Measurements from ENCODE around the gene XIRP1. TPM values are rescaled to one million over a fixed set of nuclear protein-coding genes. Genes with fewer than 3 reads are reported as not detected.
A peak's percentile ranks its signal among the peaks of the same experiment; 100 is the strongest.

The XIRP1 gene
- total RNA-seq, 2 donors from 2014 or later = not detected

DNA sequence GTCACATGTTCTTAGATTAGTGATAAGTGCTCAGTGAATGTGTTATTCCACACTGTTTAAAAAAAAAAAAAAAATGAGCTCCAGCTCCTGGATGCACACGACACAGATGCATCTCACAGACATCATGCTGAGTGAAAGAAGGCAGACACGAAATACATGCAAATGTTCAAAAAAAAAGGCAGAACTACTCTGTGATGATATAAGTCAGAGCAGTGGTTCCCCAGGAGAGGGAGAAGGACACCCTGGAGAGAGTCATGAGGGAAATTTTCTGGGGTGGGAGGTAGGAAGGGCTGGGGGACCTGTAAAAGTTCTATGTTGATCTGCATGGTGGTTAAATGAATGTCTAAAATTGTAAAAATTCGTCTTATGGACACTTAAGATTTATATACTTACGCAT, 43.3 kb downstream of the XIRP1 start:
- TF ChIP-seq, protein P1, sequence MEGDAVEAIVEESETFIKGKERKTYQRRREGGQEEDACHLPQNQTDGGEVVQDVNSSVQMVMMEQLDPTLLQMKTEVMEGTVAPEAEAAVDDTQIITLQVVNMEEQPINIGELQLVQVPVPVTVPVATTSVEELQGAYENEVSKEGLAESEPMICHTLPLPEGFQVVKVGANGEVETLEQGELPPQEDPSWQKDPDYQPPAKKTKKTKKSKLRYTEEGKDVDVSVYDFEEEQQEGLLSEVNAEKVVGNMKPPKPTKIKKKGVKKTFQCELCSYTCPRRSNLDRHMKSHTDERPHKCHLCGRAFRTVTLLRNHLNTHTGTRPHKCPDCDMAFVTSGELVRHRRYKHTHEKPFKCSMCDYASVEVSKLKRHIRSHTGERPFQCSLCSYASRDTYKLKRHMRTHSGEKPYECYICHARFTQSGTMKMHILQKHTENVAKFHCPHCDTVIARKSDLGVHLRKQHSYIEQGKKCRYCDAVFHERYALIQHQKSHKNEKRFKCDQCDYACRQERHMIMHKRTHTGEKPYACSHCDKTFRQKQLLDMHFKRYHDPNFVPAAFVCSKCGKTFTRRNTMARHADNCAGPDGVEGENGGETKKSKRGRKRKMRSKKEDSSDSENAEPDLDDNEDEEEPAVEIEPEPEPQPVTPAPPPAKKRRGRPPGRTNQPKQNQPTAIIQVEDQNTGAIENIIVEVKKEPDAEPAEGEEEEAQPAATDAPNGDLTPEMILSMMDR (conservative IDR thresholded peaks at IDR 0.05) = no peak
- H3K27ac Mint-ChIP-seq = peak overlapping the region; percentile 98
- 72 to 78% methylated on average over 2 to 4 of the region's 4 CpGs for WGBS, 2 experiments (ENCODE audit: insufficient coverage in 1 of 2, insufficient read length in 1 of 2)
- no peak for DNase-seq
- peaks cover 59% of the 10 kb centered on the region for H3K4me1 Mint-ChIP-seq
- peak overlapping the region; percentile 90 for H3K4me3 ChIP-seq (ENCODE audit: low read length)
- no peaks in the 10 kb centered on the region for H3K27me3 Mint-ChIP-seq (ENCODE audit: insufficient read depth)
- peak overlapping the region; percentile 84 for H3K4me3 Mint-ChIP-seq
- H3K9me3 Mint-ChIP-seq = no peaks in the 10 kb centered on the region
- H3K27ac ChIP-seq (ENCODE audit: low read depth, low read length) = no peak overlapping the region
- peak overlapping the region; percentile 96 for H3K9ac ChIP-seq (ENCODE audit: extremely low read depth, low read length, poor library complexity, severe bottlenecking)
- H3K27me3 ChIP-seq (ENCODE audit: control insufficient read depth, insufficient read depth, low read length, poor library complexity, severe bottlenecking) = no peaks in the 10 kb centered on the region
- H3K36me3 ChIP-seq (ENCODE audit: control insufficient read depth, insufficient read depth, low read length) = peaks cover 37% of the 10 kb centered on the region
- H3K36me3 Mint-ChIP-seq (ENCODE audit: low read depth) = peaks cover 25% of the 10 kb centered on the region
- H3K9me3 ChIP-seq (ENCODE audit: control insufficient read depth, low read length) = no peaks in the 10 kb centered on the region
- peaks cover 34% of the 10 kb centered on the region for H3K4me1 ChIP-seq (ENCODE audit: control insufficient read depth, insufficient read depth, low read length)

DNA sequence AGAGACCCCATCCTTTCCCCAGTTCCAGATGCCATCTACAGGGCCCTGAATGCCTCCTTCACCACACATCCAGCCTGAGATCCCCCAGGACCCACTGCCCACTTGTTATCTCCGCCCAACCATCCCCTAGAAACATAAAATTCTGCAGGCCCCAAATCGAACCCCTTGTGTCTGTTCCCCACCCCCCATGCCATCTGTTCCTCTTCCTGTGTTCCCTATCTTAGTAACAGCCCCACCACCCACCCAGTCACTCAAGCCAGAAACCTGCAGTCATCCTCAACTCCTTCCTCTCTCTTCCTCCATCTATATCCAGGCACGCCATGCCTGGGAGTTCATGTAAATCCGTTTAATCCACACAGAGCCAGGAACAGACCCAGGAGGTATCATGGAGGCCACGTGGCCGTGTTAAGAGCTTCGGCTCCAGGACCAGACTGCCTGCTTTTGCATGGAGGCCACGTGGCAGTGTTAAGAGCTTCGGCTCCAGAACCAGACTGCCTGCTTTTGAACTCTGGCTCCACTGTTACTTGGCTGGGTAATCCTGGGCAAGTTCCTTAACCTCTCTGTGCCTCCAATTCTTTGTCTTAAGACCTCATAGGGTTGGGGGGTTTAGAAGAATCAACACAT, 43.8 kb downstream of the XIRP1 start:
- Histone ChIP-seq H3K36me3 (ENCODE audit: control insufficient read depth, insufficient read depth, low read length) (peaks cover 42% of the 10 kb centered on the region), H3K4me1 (ENCODE audit: control insufficient read depth, insufficient read depth, low read length) (peaks cover 34% of the 10 kb centered on the region), H3K4me3 (ENCODE audit: low read length) (peak overlapping the region; percentile 90), H3K9me3 (ENCODE audit: control insufficient read depth, low read length) (no peaks in the 10 kb centered on the region), H3K9ac (ENCODE audit: extremely low read depth, low read length, poor library complexity, severe bottlenecking) (no peak overlapping the region), H3K27me3 (ENCODE audit: control insufficient read depth, insufficient read depth, low read length, poor library complexity, severe bottlenecking) (no peaks in the 10 kb centered on the region), H3K27ac (ENCODE audit: low read depth, low read length) (no peak overlapping the region)
- 55 to 69% methylated on average over 7 to 9 of the region's 9 CpGs for WGBS, 2 experiments (ENCODE audit: insufficient coverage in 1 of 2, insufficient read length in 1 of 2)
- Mint-ChIP-seq H3K9me3 (no peaks in the 10 kb centered on the region), H3K27me3 (ENCODE audit: insufficient read depth) (no peaks in the 10 kb centered on the region), H3K36me3 (ENCODE audit: low read depth) (peaks cover 30% of the 10 kb centered on the region), H3K27ac (peak overlapping the region; percentile 95), H3K4me1 (peaks cover 59% of the 10 kb centered on the region), H3K4me3 (peak overlapping the region; percentile 5)
- TF ChIP-seq, protein P1 (conservative IDR thresholded peaks at IDR 0.05) = no peak
- peak; percentile 44 for DNase-seq

DNA sequence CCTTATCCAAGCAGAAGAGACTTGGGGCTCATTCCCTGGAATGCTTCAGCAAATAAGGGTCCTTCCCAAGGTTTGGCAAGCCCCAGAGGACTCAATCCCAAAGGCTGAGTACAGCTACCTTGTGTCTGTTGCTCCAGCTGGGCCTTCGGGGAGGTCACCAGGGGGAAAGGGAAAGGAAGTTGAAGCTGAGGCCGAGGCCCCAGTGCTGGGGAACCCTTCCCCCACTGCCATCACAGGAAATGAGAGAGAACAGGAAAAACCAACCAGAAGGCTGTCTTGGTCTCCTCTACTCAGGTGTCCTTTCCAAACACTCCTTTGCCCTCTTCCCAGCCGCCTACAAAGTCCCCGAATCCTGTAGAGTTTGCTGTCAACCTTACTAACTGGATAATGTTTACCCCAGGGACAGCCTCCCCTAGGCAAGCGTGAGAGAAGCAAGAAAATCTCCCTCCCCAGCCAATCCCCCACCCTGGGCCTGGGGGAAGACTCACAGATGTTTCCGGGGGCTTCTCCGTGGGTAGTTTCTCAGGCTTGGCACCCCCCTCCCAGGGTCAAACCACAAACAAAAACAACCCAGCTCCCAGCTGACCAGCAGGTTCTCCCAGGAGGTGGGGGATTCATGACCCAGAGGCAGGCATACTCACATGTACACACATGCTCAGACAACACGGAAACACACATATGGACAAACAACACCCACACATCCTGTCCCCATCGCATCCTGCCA, 44.5 kb downstream of the XIRP1 start:
- no peak overlapping the region for H3K4me3 ChIP-seq (ENCODE audit: low read length)
- no peaks in the 10 kb centered on the region for H3K9me3 Mint-ChIP-seq
- H3K36me3 ChIP-seq (ENCODE audit: control insufficient read depth, insufficient read depth, low read length) = peaks cover 49% of the 10 kb centered on the region
- H3K27ac Mint-ChIP-seq = peak overlapping the region; percentile 95
- peaks cover 59% of the 10 kb centered on the region for H3K4me1 Mint-ChIP-seq
- H3K27me3 Mint-ChIP-seq (ENCODE audit: insufficient read depth) = no peaks in the 10 kb centered on the region
- peaks cover 36% of the 10 kb centered on the region for H3K36me3 Mint-ChIP-seq (ENCODE audit: low read depth)
- peaks cover 34% of the 10 kb centered on the region for H3K4me1 ChIP-seq (ENCODE audit: control insufficient read depth, insufficient read depth, low read length)
- TF ChIP-seq, protein P1 (conservative IDR thresholded peaks at IDR 0.05) = no peak
- WGBS, 2 experiments (ENCODE audit: insufficient coverage in 1 of 2, insufficient read length in 1 of 2) = 80 to 83% methylated on average over 2 to 9 of the region's 9 CpGs
- H3K27me3 ChIP-seq (ENCODE audit: control insufficient read depth, insufficient read depth, low read length, poor library complexity, severe bottlenecking) = no peaks in the 10 kb centered on the region
- no peaks in the 10 kb centered on the region for H3K9me3 ChIP-seq (ENCODE audit: control insufficient read depth, low read length)
- H3K27ac ChIP-seq (ENCODE audit: low read depth, low read length) = no peak overlapping the region
- H3K9ac ChIP-seq (ENCODE audit: extremely low read depth, low read length, poor library complexity, severe bottlenecking) = peak overlapping the region; percentile 30
- H3K4me3 Mint-ChIP-seq = peak overlapping the region; percentile 5
- DNase-seq = peak; percentile 72

Data from endodermal cell (in vitro differentiated cells).